GM12892 (cell line): ENCODE results near the gene GOLGA7B.

Source experiments
- DNase-seq: peaks from one replicate; pipeline ENCODE4 v3.0.0; 2011; ENCODE audit not compliant: insufficient read length
- FAIRE-seq: peaks from 2 replicates; lab custom pipeline; 2011; peaks lifted over from hg19 to GRCh38; lab: Jason Lieb, UNC
- POLR2A ChIP-seq: IDR thresholded peaks from 2 replicates; pipeline ENCODE4 v1.6.1; 2011; ENCODE audit warnings: low read depth, low read length, control low read depth
- POLR2AphosphoS5 ChIP-seq: IDR thresholded peaks from 2 replicates; pipeline ENCODE4 v1.6.1; 2011; ENCODE audit warnings: low read depth, low read length, control low read depth
- TAF1 ChIP-seq: IDR thresholded peaks from 2 replicates; pipeline ENCODE4 v1.6.1; 2011; ENCODE audit warnings: low read depth, mild to moderate bottlenecking, control low read depth, low read length, borderline replicate concordance

The GOLGA7B gene

GRCh38 chr10:97879241-97879640 lies 29.6 kb downstream of the GOLGA7B start:
- no peak for DNase-seq
- FAIRE-seq = no peak

GRCh38 chr10:97880109-97880508 lies 30.5 kb downstream of the GOLGA7B start:
- FAIRE-seq (no peak), DNase-seq (no peak)
- no peak for TF ChIP-seq POLR2AphosphoS5
- no peak for TF ChIP-seq TAF1
- no peak for TF ChIP-seq POLR2A

More at GRCh38 chr10:97879241-97879640, 29.6 kb downstream of the GOLGA7B start:
- TF ChIP-seq POLR2A (no peak), POLR2AphosphoS5 (no peak)

- FAIRE-seq = no peak
Measured at GRCh38 chr10:97882142-97883091, 32.8 kb downstream of the GOLGA7B start.

GRCh38 chr10:97883092-97883485 lies 33.4 kb downstream of the GOLGA7B start:
- DNase-seq (no peak), FAIRE-seq (no peak)
- TF ChIP-seq POLR2AphosphoS5 (no peak), TAF1 (no peak), POLR2A (no peak)

More at GRCh38 chr10:97882142-97883091, 32.8 kb downstream of the GOLGA7B start:
- DNase-seq = no peak
- TF ChIP-seq POLR2A (no peak), TAF1 (no peak), POLR2AphosphoS5 (no peak)

- DNase-seq (no peak), FAIRE-seq (no peak)
- TF ChIP-seq POLR2A (no peak), POLR2AphosphoS5 (no peak), TAF1 (no peak)
Measured at GRCh38 chr10:97886286-97886685, 36.6 kb downstream of the GOLGA7B start.

- DNase-seq (no peak), FAIRE-seq (no peak)
- TF ChIP-seq POLR2AphosphoS5 = no peak
Measured at GRCh38 chr10:97887399-97887798, 37.8 kb downstream of the GOLGA7B start.

GRCh38 chr10:97888134-97888533 lies 38.5 kb downstream of the GOLGA7B start:
- no peak for TF ChIP-seq POLR2A
- no peak for TF ChIP-seq TAF1
- no peak for DNase-seq
- no peak for FAIRE-seq

- FAIRE-seq (no peak), DNase-seq (no peak)
- TF ChIP-seq POLR2AphosphoS5 = no peak
- TF ChIP-seq TAF1 = no peak
- no peak for TF ChIP-seq POLR2A
Measured at GRCh38 chr10:97888641-97889262, 39.1 kb downstream of the GOLGA7B start.

GRCh38 chr10:97889461-97890265 lies 40.0 kb downstream of the GOLGA7B start:
- no peak for TF ChIP-seq TAF1
- no peak for TF ChIP-seq POLR2A
- TF ChIP-seq POLR2AphosphoS5 = no peak
- DNase-seq (no peak), FAIRE-seq (no peak)

GRCh38 chr10:97891497-97892167 lies 42.0 kb downstream of the GOLGA7B start:
- no peak for FAIRE-seq
- no peak for DNase-seq
- no peak for TF ChIP-seq POLR2AphosphoS5
- TF ChIP-seq POLR2A = no peak
- no peak for TF ChIP-seq TAF1

- no peak for TF ChIP-seq POLR2AphosphoS5
- no peak for TF ChIP-seq TAF1
- TF ChIP-seq POLR2A = no peak
- FAIRE-seq (no peak), DNase-seq (no peak)
Measured at GRCh38 chr10:97892506-97892905, 42.9 kb downstream of the GOLGA7B start.
